GM19238 (cell line): ENCODE measurements around the gene ATP13A2.

Experiments used
- DNase-seq: peaks from one replicate; pipeline ENCODE4 v3.0.0; 2011; ENCODE audit warnings: low spot score; ENCODE audit not compliant: insufficient read length

ATP13A2 gene

DNA sequence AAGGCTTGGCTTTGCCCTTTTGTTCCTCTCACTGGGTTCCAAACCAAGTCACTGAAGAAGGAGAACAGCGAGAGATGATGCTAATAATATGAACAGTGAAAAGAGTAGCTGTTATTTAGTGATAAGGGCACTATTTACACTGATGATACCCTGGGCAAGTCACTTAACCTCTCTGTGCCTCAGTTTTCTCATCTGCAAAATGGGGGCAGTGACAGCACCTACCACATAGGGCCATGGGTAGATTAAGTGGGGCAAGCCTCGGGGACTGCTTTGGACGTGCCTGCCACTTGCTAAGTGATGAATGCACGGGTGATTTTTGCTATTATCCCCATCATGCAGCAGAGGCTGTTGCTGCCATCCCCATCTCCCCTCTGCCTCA lies 9.2 kb downstream of the ATP13A2 start:
- no peak for DNase-seq

DNA sequence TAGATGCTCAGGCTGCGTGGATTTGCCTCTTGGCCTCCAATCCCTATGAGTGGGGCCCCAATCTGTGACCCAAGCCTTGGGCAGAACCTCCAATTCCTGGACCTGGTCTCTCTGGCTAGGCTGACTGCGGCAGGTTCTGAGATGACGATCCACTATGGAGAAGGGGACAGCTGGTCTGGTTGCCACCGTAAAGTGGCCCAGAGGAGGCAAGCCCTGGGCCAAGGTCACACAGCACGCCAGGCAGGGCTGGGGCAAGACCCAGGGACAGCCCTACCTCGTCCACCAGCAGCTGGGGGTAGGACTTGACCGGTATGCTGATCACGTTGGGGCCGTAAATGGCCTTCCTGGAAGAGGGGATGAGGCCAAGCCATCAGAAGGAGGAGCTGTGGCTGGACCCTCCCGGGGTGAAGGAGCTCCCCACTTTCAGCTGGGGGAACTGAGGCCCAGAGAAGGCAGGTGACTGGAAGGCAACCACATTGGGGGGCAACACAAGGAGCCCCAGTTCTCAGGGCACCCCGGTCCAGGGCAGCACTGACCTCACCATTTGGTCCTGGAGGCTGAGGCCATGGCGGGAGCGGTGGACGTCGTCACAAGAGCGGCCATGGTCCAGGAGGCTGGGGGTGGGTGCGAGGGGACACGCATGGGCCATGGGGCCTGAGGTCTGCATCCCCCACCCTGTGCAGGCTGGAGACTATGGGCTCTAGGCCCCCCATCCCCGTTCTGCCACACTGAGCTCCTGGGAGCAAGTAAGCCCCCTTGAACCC lies 9.8 kb downstream of the ATP13A2 start:
- DNase-seq = no peak

DNA sequence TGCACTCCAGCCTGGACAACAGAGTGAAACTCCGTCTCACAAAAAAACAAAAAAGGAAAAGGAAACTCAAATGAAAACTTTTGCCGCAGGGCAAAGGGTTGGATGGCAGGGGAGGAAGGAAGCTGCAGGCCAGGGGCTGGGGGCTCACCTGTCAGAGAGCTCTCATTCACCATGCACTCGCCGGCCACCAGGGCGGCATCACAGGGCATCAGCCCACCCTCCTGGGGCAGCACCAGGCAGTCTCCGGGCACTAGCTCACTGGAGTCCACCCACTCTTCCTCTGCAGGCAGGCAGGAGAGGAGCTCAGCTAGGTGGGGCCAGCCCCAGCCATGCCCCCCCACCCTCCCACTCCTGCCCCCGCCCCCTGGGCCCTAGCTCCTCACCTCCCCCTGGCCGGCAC lies 11.9 kb downstream of the ATP13A2 start:
- DNase-seq = no peak

DNA sequence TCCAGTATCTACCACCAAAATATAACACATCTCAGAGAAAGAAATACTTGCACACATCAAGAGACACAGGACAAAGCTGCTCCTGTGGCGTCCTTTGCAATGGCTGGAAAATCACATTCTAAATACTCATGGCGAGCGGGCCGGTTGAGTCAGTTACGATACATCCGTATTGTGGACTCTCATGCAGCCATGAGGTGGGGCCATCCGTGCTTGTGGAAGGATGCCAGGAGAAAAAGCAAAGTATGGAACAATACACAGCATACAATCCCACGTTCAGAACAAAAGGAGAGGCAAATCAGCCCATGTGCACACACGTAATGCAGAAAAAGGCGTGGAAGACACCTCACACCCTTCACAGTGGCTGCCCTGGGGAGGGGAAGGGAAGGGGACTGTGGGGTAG lies 13.1 kb downstream of the ATP13A2 start:
- DNase-seq = no peak

DNA sequence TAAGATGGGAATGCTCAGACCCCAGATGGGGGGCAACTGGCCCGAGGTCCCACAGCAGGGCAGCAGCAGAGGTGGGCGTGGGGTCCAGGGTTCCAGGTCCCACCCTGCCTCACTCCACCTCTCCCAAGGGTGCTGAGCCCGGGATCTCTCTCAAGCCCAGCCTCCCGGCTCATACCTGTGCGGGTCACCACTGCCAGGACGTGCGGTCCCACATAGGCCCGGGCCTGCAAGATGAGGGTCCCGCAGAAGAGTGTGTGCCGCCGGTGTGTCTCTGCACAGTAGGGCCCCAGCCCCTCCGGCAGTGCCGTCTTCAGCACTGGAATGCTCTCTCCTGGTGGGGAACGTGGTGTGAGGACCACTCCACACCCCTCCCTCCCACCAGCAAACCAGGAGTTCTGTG lies 14.9 kb downstream of the ATP13A2 start:
- no peak for DNase-seq

DNA sequence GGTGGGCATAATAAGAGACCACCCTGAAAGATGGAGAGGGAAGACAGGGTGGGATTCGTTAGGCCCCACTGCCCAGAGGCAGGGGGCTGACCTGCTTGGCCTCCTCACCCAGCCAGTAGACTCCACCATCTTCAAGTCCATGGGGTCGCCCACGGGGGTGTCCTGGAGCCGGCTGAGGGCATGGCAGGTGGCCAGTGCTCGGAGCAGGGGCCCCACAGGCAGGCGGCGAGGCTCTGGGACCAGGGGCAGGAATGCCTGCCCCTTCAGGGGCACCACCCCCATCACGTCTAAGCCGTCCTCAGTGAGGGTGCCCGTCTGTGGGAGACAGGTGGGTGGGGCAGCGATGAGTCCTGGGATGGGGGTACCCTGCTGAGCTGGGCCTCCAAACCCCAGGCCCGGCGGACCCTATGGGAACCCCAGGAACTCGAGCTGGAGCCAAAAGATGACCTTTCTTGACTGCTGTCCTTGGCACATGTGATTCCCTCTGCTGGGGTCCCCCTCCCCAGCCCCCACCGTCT lies 18.1 kb downstream of the ATP13A2 start:
- no peak for DNase-seq

DNA sequence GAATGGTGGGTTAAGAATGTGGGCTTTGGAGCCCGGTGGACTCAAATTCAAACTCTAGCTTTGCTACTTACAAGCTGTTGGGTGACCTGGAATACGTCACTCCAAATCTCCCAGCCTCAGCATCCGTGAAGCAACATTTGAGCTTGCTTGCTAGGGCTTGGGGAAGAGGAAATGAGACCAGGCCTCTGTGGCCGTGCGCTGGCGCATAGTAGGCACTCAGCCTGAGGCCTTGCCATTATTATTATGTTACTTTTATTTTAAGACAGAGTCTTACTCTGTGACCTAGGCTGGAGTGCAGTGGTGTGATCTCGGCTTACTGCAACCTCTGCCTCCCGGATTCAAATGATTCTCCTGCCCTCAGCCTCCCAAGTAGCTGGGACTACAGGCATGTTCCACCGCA lies 19.1 kb downstream of the ATP13A2 start:
- no peak for DNase-seq

DNA sequence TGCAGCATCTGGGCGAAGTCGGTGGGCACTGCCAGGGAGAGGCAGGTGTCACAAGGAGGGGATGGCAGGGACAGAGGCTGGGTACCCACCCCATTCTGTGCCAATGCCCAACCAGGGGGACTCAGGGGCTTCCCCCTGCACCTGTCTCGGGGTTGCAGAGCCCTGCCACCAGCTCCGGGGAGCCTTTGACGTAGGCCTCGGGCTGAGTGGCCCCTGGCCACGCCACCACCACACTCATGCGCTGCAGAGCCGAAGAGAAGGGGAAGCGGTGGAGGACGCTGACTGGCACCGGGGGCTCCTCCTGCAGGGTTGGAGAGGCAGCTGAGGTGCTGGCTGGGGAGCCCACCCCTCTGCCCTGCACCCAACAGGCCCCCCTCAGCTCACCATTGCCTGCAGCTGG lies 19.6 kb downstream of the ATP13A2 start:
- no peak for DNase-seq

- no peak for DNase-seq
Measured at GRCh38 chr1:16991571-16991970, 20.2 kb downstream of the ATP13A2 start.

- DNase-seq = no peak
Measured at GRCh38 chr1:16989676-16990391, 21.9 kb downstream of the ATP13A2 start.

- DNase-seq = no peak
Measured at GRCh38 chr1:16988210-16988609, 23.5 kb downstream of the ATP13A2 start.

- DNase-seq = no peak
Measured at GRCh38 chr1:16986962-16987361, 24.8 kb downstream of the ATP13A2 start.

- DNase-seq = no peak
Measured at GRCh38 chr1:16986560-16986959, 25.2 kb downstream of the ATP13A2 start.

GRCh38 chr1:16986113-16986512 lies 25.6 kb downstream of the ATP13A2 start:
- no peak for DNase-seq

GRCh38 chr1:16984717-16985116 lies 27.0 kb downstream of the ATP13A2 start:
- DNase-seq = no peak

DNA sequence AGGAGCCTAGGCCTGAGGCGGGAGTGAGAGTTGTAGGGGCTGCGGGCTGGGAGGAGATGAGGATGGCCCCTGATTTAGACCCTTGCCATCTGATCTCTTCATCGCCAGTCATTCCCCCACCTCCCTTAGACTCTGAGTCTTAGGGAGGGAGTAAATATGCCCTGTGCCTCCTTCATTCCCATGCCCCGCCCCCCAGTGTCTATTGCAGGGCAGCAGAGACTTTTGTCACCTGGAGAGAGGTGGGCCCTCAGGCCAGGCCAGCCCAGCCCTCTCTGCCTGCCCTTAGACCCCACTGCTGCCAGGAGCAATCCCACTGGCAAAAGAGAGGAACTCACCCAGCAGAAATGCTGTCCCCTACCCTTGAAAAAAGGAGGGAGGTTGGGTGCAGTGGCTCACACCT lies 28.1 kb downstream of the ATP13A2 start:
- no peak for DNase-seq

- DNase-seq = no peak
Measured at GRCh38 chr1:16982902-16983301, 28.8 kb downstream of the ATP13A2 start.

DNA sequence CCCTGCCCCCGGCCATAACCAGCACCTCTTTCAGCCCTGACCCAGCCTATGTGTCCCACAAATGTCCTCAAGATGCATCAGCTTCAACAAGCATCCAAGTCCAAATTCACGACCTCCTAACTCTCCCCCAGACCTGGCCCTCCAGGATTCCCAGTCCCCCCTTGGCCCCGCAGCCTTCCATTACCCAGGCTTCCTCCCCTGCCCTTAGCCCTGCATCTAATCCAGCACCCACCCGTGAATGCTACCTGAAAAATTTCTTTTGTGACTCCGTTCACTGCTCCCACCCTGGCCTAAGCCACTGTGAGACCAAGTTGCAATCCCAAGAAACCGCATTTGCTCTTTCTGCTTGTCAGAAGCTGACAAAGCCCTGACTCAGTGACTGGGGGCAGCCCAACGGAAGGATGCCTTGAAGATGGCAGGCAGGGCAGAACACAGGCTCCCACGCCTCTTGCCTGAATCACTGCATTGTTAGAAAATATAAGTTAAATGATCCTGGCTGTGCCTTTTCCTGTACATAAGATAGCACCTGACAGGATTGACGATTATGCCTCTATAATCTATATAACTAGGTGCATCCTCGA lies 30.4 kb downstream of the ATP13A2 start:
- no peak for DNase-seq

GRCh38 chr1:16980473-16981268 lies 31.1 kb downstream of the ATP13A2 start, which contains the start of gene MFAP2:
MFAP2 (minus strand) TSS chr1:16980620; CDS start chr1:16978273, 2,347 bp downstream.
- DNase-seq = no peak

DNA sequence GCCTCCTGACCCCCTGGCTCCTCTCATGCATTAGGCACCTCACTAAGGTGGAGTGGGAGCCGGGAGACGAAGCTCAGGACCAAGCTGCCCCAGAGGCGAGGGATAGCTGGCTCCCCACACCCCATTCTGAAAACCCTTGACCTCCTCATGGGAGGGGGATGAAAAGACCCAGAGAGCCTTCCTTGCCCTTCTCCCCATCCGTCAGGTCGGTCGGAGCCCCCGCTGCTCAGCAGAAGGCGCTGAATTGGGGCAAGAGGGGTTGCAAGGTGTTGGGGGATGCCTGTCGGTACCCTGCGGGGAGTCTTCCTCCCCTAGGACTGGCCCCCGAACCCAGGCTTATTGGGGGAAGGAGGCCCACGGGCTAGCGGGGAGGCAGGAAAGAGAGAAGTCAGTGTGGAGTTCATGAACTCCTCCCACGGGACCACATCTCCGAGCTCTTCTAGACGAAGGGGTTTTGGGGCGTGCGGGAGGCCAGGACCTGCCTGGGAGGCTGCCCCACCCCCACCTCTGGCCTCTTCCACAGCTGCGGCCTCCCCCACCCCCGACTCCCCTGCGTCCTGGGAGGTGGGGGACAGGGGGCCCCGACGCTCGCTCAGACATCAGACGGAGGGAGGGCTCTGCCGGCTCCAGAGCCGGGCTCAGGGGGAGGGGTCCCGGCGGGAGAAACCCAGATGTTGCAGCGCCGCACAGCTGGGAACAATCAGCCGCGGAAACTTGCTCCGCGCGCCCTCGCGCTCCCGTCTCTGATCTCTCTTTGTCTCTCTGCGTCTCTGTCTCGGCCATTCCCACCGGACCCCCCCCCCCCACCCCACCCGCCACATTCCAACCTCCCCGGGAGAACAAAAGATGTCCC lies 32.0 kb downstream of the ATP13A2 start:
- DNase-seq = no peak
